Prostate gland (tissue), 2 donors: ENCODE results near the gene GALNT2.

Experiments used
- CTCF ChIP-seq, 4 experiments: fragments of 200-600 bp in 2 of 4; fragments of 450-650 bp in 2 of 4; sonication (generic) in 2 of 4; IDR thresholded peaks; 1 replicate in 3 of 4; 2 replicates in 1 of 4; pipeline ENCODE4 v1.5.1; 2016 to 2019; ENCODE audit warnings: antibody characterized with exemption in 4 of 4, mild to moderate bottlenecking in 2 of 4, moderate library complexity in 2 of 4
- POLR2AphosphoS5 ChIP-seq: sonication (generic); formaldehyde crosslinking; IDR thresholded peaks from one replicate; pipeline ENCODE4 v1.6.1; 2017; ENCODE audit warnings: antibody characterized with exemption

GRCh38 chr1:230120289-230120920 lies 53.4 kb downstream of the GALNT2 start:
- no peak for TF ChIP-seq CTCF (IDR thresholded peaks at IDR 0.05)
- TF ChIP-seq POLR2AphosphoS5 = no peak
